Heart left ventricle (tissue), 16 donors: ENCODE results near the gene SHF. TPM values are rescaled to one million over a fixed set of nuclear protein-coding genes. Genes with fewer than 3 reads are reported as not detected.
A peak's percentile ranks its signal among the peaks of the same experiment; 100 is the strongest.

Experiments used
- ATAC-seq, 4 donors: fragments of 200-7000 bp; cut with Tn5 transposase; one replicate each; pipeline ENCODE4 v1.9.1; 2020 to 2022; ENCODE audit warnings: moderate library complexity in 4 of 4, mild to moderate bottlenecking in 3 of 4, moderate number of reproducible peaks in 1 of 4
- DNase-seq, 5 donors: peaks; one replicate each; pipeline ENCODE4 v3.0.0-alpha.2; 2020
- H3K27ac ChIP-seq, 12 donors: fragments of 200-600 bp; sonication (generic) in 4 of 12; one replicate each; pipeline versions ENCODE4 v1.5.0 to v1.8.0; 2016 to 2022; ENCODE audit warnings: mild to moderate bottlenecking in 2 of 12
- H3K27me3 ChIP-seq, 9 donors: fragments of 200-600 bp; sonication (generic) in 2 of 9; one replicate each; pipeline versions ENCODE4 v1.5.1 to v1.8.0; 2016 to 2022; ENCODE audit warnings: mild to moderate bottlenecking in 3 of 9
- H3K36me3 ChIP-seq, 9 donors: fragments of 200-600 bp; sonication (generic) in 2 of 9; one replicate each; pipeline versions ENCODE4 v1.5.0 to v1.8.0; 2018 to 2022; ENCODE audit warnings: mild to moderate bottlenecking in 2 of 9
- H3K4me1 ChIP-seq, 12 donors: fragments of 200-600 bp; sonication (generic) in 4 of 12; one replicate each; pipeline versions ENCODE4 v1.5.0 to v1.8.0; 2016 to 2022; ENCODE audit warnings: mild to moderate bottlenecking in 3 of 12
- H3K4me3 ChIP-seq, 12 donors: fragments of 200-600 bp; sonication (generic) in 4 of 12; one replicate each; pipeline versions ENCODE4 v1.5.0 to v1.8.0; 2017 to 2022; ENCODE audit warnings: mild to moderate bottlenecking in 9 of 12, moderate library complexity in 4 of 12
- H3K9me3 ChIP-seq, 12 donors: fragments of 200-600 bp; sonication (generic) in 4 of 12; one replicate each; pipeline versions ENCODE4 v1.5.0 to v1.8.0; 2016 to 2022; ENCODE audit warnings: mild to moderate bottlenecking in 1 of 12
- POLR2A ChIP-seq, 2 donors: fragments of 450-650 bp; IDR thresholded peaks; one replicate each; pipeline ENCODE4 v1.6.1; 2017; ENCODE audit warnings: antibody characterized with exemption in 2 of 2, mild to moderate bottlenecking in 2 of 2, moderate library complexity in 2 of 2
- WGBS, 4 donors: extraction: QIAGEN DNeasy Blood & Tissue Kit in 2 of 4; methylation state at CpG; one replicate each; pipeline versions ENCODE4 v1.1.5 to v1.1.7; 2013 to 2018; 5-methylcytosine and 5-hydroxymethylcytosine counted together
- intact Hi-C, 10 donors: fragments of 100-400 bp; cut with DNase I; formaldehyde crosslinking; loops; one replicate each; pipeline versions ENCODE4 v1.11.1 to v1.14.2; 2022
- polyA plus RNA-seq, 2 donors: library from polyadenylated mRNA; stranded (reverse); fragments of 200-250 nt; gene quantifications; one replicate each; pipeline ENCODE4 v1.2.3, GENCODE V29; 2013
- total RNA-seq, 9 donors: library from RNA; depleted of rRNA in 2 of 9; stranded (reverse); fragments of >200 nt in 2 of 9; fragmentation: NEBNext Ultra II Directional in 3 of 9; extraction: Animal tissue kit (Norgen Biotek cat#: 25700) in 3 of 9; gene quantifications; one replicate each; pipeline versions ENCODE4 v1.1.0 to v1.2.4, GENCODE V29; 2016 to 2023
- TF ChIP-seq, protein P1 (sequence below), 12 donors: fragments of 200-600 bp; sonication (generic) in 4 of 12; IDR thresholded peaks; one replicate each; pipeline versions ENCODE4 v1.5.0 to v1.8.0; 2018 to 2022; ENCODE audit warnings: antibody characterized with exemption in 12 of 12, mild to moderate bottlenecking in 5 of 12
- donor health status: ischemic (EF 13 %, LVEDD 7.1; RV severe dilation, severe dysfunction).
- donor health status: healthy with polysubstance abuse.
- donor health status: DM: no; HTN: yes; CAD: no.
- donor health status: DM: no; HTN: no; CAD: no.
- donor health status: ischemic (EF 25% LVEDD 6.9; RV normal size, moderate dysfunction).
- donor health status: ischemic (EF 25% LVEDD 5.7; RV mildly dilated, moderate dysfunction).
- donor health status: healthy.
- donor health status: DM: yes; HTN: yes; CAD: no.
- donor health status: ischemic (EF 35%, LVEDD 5.7; RV mildly dilated, moderate dysfunction).
- donor health status: nonischemic (EF 11% LVEDD 7.7; RV severe dilation, severe dysfunction).
- donor health status: DM: yes; HTN: yes; CAD: no.
- donor health status: PGD.
- donor health status: ischemic (EF 29% LVEDD 5.4; RV normal size, mild dysfunction).
- donor health status: nonischemic (EF 23%, LVEDD 6.1; RV moderate dilation, normal function).

Gene SHF
- total and polyA plus RNA-seq, 11 donors: 1.9 to 7.9 (median 3.9) TPM

DNA sequence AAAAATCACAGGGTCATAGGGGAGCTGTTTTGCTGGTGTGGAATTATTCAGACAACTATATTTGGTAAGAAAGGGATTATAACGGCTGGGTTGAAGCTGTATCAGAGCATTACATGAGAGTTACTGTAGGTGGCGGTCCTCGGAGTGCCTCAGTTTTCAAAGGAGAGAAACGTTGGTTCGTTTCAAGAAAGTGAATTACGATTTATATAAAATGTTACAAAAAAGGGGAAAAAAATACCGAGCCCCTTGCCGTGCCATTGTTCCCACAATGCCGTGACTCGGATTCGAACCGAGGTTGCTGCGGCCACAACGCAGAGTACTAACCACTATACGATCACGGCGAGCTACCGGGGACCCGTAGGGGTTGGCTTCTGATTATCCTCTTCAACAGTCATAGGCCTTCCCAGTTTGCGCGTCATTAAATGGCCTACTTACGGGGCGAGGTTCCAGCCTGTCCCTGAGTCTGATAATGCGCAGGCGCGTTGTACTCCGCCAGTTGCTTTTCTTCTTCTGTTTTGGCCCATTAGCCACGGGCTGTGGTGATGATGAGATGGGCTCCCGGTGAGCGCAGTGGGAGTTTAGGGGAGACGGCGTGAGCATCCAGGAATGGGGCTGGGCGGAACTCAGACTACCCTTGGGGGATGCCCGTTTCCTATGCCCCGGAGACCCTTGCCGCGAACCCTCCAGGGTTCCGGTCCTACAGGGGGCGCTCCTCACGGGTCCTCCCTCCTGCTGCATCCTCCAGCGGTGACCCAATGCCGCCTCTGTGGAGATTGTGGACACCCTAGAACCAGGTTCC is 10.8 kb upstream of the SHF start:
- Histone ChIP-seq H3K4me1 (peaks cover 0 to 43% (median 6%) of the 10 kb centered on the region in 12 donors), H3K36me3 (no peaks in the 10 kb centered on the region), H3K9me3 (no peaks in the 10 kb centered on the region), H3K27me3 (no peaks in the 10 kb centered on the region), H3K27ac (peak overlapping the region; percentile 94 to 99 (median 98)), H3K4me3 (peak overlapping the region; percentile 25 to 85 (median 70))
- WGBS, 4 donors: 0 to 1% (median 0%) methylated on average over 40 to 42 of the region's 42 CpGs
- peak in 1 of 2 donors; percentile 96 for TF ChIP-seq POLR2A (IDR thresholded peaks at IDR 0.05)
- TF ChIP-seq, protein P1, sequence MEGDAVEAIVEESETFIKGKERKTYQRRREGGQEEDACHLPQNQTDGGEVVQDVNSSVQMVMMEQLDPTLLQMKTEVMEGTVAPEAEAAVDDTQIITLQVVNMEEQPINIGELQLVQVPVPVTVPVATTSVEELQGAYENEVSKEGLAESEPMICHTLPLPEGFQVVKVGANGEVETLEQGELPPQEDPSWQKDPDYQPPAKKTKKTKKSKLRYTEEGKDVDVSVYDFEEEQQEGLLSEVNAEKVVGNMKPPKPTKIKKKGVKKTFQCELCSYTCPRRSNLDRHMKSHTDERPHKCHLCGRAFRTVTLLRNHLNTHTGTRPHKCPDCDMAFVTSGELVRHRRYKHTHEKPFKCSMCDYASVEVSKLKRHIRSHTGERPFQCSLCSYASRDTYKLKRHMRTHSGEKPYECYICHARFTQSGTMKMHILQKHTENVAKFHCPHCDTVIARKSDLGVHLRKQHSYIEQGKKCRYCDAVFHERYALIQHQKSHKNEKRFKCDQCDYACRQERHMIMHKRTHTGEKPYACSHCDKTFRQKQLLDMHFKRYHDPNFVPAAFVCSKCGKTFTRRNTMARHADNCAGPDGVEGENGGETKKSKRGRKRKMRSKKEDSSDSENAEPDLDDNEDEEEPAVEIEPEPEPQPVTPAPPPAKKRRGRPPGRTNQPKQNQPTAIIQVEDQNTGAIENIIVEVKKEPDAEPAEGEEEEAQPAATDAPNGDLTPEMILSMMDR (IDR thresholded peaks at IDR 0.05): peak in 11 of 12 donors; percentile 52 to 92 (median 71)
- DNase-seq (peak; percentile 92 to 97 (median 95)), ATAC-seq (peak; percentile 77 to 84 (median 80))
- intact Hi-C loops: loop anchor here in 5 of 10 donors (1.0 to 5.0 kb wide), 4 partner anchors 31 to 389 kb away; partner anchors contain the start of gene BLOC1S6 (in 1 of the 5)

GRCh38 chr15:45197512-45197911 is 9.7 kb upstream of the SHF start:
- ATAC-seq (no peak), DNase-seq (no peak)
- Histone ChIP-seq H3K4me3 (peak overlapping the region in 8 of 12 donors; percentile 56 to 85 (median 76)), H3K27ac (peak overlapping the region in 1 of 12 donors; percentile 99), H3K36me3 (no peaks in the 10 kb centered on the region), H3K27me3 (no peaks in the 10 kb centered on the region), H3K4me1 (peaks cover 0 to 33% (median 5%) of the 10 kb centered on the region in 12 donors), H3K9me3 (no peaks in the 10 kb centered on the region)
- no peak for TF ChIP-seq POLR2A (IDR thresholded peaks at IDR 0.05)
- TF ChIP-seq, protein P1 (IDR thresholded peaks at IDR 0.05): no peak
- WGBS, 4 donors: 90 to 95% (median 94%) methylated on average over 3 of the region's 3 CpGs
- intact Hi-C loops: loop anchor here in 1 of 10 donors (5.0 kb wide), 1 partner anchor 390 kb away; the partner anchor contains the start of gene BLOC1S6

DNA sequence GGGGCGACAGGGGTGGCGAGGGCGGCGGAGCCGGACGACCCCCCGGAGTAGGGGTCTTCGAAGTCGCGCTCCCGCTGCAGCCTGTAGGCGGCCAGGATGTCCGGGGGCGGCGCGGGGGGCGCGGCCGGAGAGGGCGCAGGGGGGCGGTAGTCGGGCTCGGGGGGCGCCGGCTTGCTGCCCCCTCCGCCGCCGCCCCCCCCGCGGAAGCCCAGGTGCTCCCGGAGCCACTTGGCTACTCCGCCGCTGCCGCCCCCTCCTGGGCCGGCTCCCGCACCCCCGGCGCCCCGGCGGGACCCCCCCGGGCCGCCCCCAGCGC is 230 bp downstream of the SHF start:
- intact Hi-C loops: no loop called here
- H3K9me3 ChIP-seq: no peaks in the 10 kb centered on the region
- peaks cover 0 to 32% (median 9%) of the 10 kb centered on the region in 12 donors for H3K4me1 ChIP-seq
- peaks cover 0 to 10% (median 0%) of the 10 kb centered on the region in 9 donors for H3K27me3 ChIP-seq
- WGBS, 4 donors: 0 to 2% (median 1%) methylated on average over 2 to 43 of the region's 43 CpGs; no CpG with 5 or more reads in 1 of the 4 donors
- TF ChIP-seq, protein P1 (IDR thresholded peaks at IDR 0.05): no peak
- TF ChIP-seq POLR2A (IDR thresholded peaks at IDR 0.05): no peak
- ATAC-seq (no peak), DNase-seq (no peak)
- H3K36me3 ChIP-seq: no peaks in the 10 kb centered on the region
- peak overlapping the region; percentile 55 to 87 (median 72) for H3K4me3 ChIP-seq
- peak overlapping the region; percentile 17 to 93 (median 64) for H3K27ac ChIP-seq
